ENCODE results near the gene TEX26.
A peak's percentile ranks its signal among the peaks of the same experiment; 100 is the strongest.
"Not testable (repeated sequence)": the region's sequence is repeated elsewhere in the genome, so short reads cannot be mapped to it uniquely, and the experiment has no call there.

TEX26 gene

DNA sequence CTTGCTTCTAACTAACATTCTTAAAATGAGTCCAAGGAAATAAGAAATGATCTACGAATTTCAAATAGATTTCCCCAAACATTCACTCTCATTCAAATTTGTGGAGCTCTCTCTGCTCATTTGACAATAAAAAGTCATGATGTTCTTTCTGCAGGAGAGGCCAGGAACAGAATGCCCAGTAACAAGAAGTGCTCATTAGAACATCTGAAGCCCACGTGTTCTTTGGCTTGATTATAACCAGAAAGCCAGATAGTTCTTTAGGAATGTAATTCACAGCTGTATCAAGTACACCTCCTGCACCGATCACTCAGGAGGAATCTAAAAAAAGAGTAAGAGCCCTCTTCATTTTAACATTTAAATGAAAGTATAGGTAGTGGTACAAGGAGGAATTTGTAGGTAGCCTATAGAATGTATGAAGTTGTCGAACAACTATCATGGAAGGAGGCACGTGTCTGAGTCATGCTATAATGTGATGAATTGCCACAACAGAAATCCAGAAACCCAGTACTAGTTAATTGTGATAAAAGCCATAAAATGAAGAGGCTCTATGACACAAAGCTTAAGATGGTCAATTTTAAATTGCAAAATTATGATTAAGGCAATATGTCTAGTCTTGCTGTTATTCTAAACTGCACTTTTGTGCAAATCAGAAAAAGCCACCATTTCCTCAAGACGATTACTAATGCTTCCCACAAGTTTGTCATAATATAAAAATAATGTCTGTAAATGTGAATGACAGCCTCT lies 13.6 kb upstream of the TEX26 start:
- H3K27me3 ChIP-seq (ENCODE audit: control insufficient read depth in 5 of 5, insufficient read depth in 4 of 5, low read length in 5 of 5): peaks cover 0 to 8% (median 0%) of the 10 kb centered on the region in 5 donors
- H3K27ac ChIP-seq (ENCODE audit: low read depth, low read length): no peak overlapping the region
- H3K4me3 ChIP-seq (ENCODE audit: low read depth in 1 of 5, low read length in 5 of 5): no peak overlapping the region
- H3K4me1 ChIP-seq (ENCODE audit: control insufficient read depth in 5 of 5, insufficient read depth in 5 of 5, low read length in 5 of 5): no peaks in the 10 kb centered on the region
- H3K9ac ChIP-seq (ENCODE audit: low read length in 5 of 5): no peak overlapping the region
- peaks cover 0 to 17% (median 3%) of the 10 kb centered on the region in 5 donors for H3K36me3 ChIP-seq (ENCODE audit: control insufficient read depth in 5 of 5, insufficient read depth in 5 of 5, low read length in 5 of 5)
- no peaks in the 10 kb centered on the region for H3K9me3 ChIP-seq (ENCODE audit: control insufficient read depth in 5 of 5, low read length in 5 of 5)

DNA sequence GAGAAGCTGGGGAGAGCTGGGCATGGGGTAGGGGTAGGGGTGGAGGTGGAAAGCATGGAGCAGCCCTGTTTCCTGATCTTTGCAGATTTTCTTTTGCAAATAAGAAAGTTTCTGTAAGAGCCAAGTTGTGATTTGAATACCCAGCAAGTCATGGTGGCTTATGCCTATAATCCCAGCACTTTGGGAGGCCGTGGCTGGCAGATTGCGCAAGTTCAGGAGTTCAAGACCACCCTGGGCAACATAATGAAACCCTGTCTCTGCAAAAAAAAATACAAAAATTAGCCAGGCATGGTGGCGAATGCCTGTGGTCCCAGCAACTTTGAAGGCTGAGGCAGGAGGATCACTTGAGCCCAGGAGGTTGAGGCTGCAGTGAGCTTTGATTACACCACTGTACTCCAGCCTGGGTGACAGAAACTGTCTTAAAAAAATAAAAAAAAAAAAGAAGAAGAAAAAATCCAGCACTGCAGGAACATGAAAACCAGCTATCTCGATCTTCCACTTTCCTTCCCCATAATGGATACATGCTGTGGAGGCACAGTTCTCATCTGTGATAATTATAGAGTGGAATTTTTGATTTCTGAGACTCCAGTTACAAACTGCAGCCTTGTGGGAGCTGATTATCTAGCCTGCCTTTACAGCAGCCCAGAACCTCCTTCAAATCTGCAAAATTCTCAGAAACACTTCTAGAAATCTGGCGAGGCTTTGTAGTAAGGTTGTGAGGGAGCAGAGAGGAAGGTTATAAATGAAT lies 12.1 kb upstream of the TEX26 start:
- no peak overlapping the region for H3K27ac ChIP-seq (ENCODE audit: low read depth, low read length)
- H3K9me3 ChIP-seq (ENCODE audit: control insufficient read depth in 5 of 5, low read length in 5 of 5): no peaks in the 10 kb centered on the region

DNA sequence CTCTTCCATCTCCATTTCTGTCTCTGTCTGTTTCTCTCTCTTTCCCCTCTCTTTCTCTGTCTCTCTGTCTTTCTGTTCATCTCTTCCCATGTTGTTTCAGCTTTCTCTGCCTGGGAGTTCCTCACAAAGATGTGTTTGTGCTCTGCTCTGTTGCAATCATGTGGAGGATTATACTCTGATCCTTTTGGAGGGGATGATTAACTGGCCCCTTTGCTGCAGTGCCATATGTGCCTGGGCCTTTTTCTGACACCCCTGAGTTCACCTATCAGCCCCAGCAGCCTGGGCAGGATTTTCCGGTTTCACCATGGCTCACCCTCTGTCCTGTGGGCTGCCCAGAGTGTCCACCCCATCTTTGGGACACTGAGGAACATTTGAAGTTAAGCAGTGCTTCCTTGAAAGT lies 9.0 kb upstream of the TEX26 start:
- no peak overlapping the region for H3K9ac ChIP-seq (ENCODE audit: low read length in 5 of 5)
- no peaks in the 10 kb centered on the region for H3K27me3 ChIP-seq (ENCODE audit: control insufficient read depth in 5 of 5, insufficient read depth in 4 of 5, low read length in 5 of 5)
- no peaks in the 10 kb centered on the region for H3K9me3 ChIP-seq (ENCODE audit: control insufficient read depth in 5 of 5, low read length in 5 of 5)
- H3K4me3 ChIP-seq (ENCODE audit: low read depth in 1 of 5, low read length in 5 of 5): no peak overlapping the region
- H3K4me1 ChIP-seq (ENCODE audit: control insufficient read depth in 5 of 5, insufficient read depth in 5 of 5, low read length in 5 of 5): no peaks in the 10 kb centered on the region
- H3K27ac ChIP-seq (ENCODE audit: low read depth, low read length): no peak overlapping the region
- peaks cover 0 to 25% (median 9%) of the 10 kb centered on the region in 5 donors for H3K36me3 ChIP-seq (ENCODE audit: control insufficient read depth in 5 of 5, insufficient read depth in 5 of 5, low read length in 5 of 5)

More for the DNA sequence above, 12.1 kb upstream of the TEX26 start:
- Histone ChIP-seq H3K9ac (ENCODE audit: low read length in 5 of 5) (no peak overlapping the region), H3K36me3 (ENCODE audit: control insufficient read depth in 5 of 5, insufficient read depth in 5 of 5, low read length in 5 of 5) (peaks cover 0 to 25% (median 9%) of the 10 kb centered on the region in 5 donors), H3K4me1 (ENCODE audit: control insufficient read depth in 5 of 5, insufficient read depth in 5 of 5, low read length in 5 of 5) (no peaks in the 10 kb centered on the region), H3K4me3 (ENCODE audit: low read depth in 1 of 5, low read length in 5 of 5) (no peak overlapping the region), H3K27me3 (ENCODE audit: control insufficient read depth in 5 of 5, insufficient read depth in 4 of 5, low read length in 5 of 5) (peaks cover 0 to 8% (median 0%) of the 10 kb centered on the region in 5 donors)

DNA sequence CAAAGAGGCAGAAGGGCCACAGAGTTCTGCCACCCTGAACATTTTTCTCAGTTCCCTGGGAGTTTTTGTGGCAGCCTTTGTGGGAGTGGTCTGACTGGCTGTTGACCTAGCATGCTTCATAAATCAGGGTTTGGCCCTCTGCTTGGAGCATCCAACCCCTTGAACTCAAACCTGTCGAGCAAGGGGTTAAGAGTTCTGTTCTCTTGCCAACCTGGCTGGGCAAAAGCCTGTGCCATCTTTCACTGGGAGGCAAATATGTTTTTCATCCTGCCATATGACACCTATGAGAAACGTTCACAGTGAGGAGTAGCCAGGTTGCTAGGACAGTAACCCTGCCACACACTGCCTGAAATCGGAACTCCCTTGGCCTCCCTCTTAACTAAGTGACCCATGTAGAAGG lies 7.7 kb upstream of the TEX26 start:
- no peak overlapping the region for H3K4me3 ChIP-seq (ENCODE audit: low read depth in 1 of 5, low read length in 5 of 5)
- H3K27me3 ChIP-seq (ENCODE audit: control insufficient read depth in 5 of 5, insufficient read depth in 4 of 5, low read length in 5 of 5): no peaks in the 10 kb centered on the region
- H3K36me3 ChIP-seq (ENCODE audit: control insufficient read depth in 5 of 5, insufficient read depth in 5 of 5, low read length in 5 of 5): peaks cover 0 to 25% (median 9%) of the 10 kb centered on the region in 5 donors
- no peak overlapping the region for H3K27ac ChIP-seq (ENCODE audit: low read depth, low read length)
- no peak overlapping the region for H3K9ac ChIP-seq (ENCODE audit: low read length in 5 of 5)
- no peaks in the 10 kb centered on the region for H3K4me1 ChIP-seq (ENCODE audit: control insufficient read depth in 5 of 5, insufficient read depth in 5 of 5, low read length in 5 of 5)
- no peaks in the 10 kb centered on the region for H3K9me3 ChIP-seq (ENCODE audit: control insufficient read depth in 5 of 5, low read length in 5 of 5)

- Histone ChIP-seq H3K4me3 (ENCODE audit: low read depth in 1 of 5, low read length in 5 of 5) (no peak overlapping the region), H3K4me1 (ENCODE audit: control insufficient read depth in 5 of 5, insufficient read depth in 5 of 5, low read length in 5 of 5) (no peaks in the 10 kb centered on the region), H3K9ac (ENCODE audit: low read length in 5 of 5) (no peak overlapping the region), H3K9me3 (ENCODE audit: control insufficient read depth in 5 of 5, low read length in 5 of 5) (no peaks in the 10 kb centered on the region), H3K36me3 (ENCODE audit: control insufficient read depth in 5 of 5, insufficient read depth in 5 of 5, low read length in 5 of 5) (peaks cover 0 to 25% (median 9%) of the 10 kb centered on the region in 5 donors), H3K27ac (ENCODE audit: low read depth, low read length) (no peak overlapping the region), H3K27me3 (ENCODE audit: control insufficient read depth in 5 of 5, insufficient read depth in 4 of 5, low read length in 5 of 5) (no peaks in the 10 kb centered on the region)
Observed at GRCh38 chr13:30925429-30925828, 7.0 kb upstream of the TEX26 start.

DNA sequence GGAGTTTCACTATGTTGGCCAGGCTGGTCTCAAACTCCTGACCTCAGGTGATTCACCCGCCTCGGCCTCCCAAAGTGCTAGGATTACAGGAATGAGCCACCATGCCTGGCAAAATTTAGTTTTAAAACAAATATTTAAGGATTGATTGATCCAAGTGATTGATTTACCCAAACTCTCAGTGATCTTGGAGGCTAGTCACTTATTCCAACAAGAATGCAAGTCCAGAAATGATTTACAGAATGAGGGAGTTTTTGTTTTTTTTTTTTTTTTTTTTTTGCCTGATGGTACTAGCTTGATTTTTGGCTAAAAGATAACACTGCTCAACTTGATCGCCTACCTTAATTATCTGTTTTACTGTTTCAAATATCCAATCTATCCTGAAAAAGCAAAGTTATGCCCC lies 5.7 kb upstream of the TEX26 start:
- no peak overlapping the region for H3K27ac ChIP-seq (ENCODE audit: low read depth, low read length)
- no peaks in the 10 kb centered on the region for H3K4me1 ChIP-seq (ENCODE audit: control insufficient read depth in 5 of 5, insufficient read depth in 5 of 5, low read length in 5 of 5)
- no peak overlapping the region for H3K9ac ChIP-seq (ENCODE audit: low read length in 5 of 5)
- peaks cover 0 to 22% (median 6%) of the 10 kb centered on the region in 5 donors for H3K36me3 ChIP-seq (ENCODE audit: control insufficient read depth in 5 of 5, insufficient read depth in 5 of 5, low read length in 5 of 5)
- H3K27me3 ChIP-seq (ENCODE audit: control insufficient read depth in 5 of 5, insufficient read depth in 4 of 5, low read length in 5 of 5): peaks cover 0 to 3% (median 0%) of the 10 kb centered on the region in 5 donors
- H3K9me3 ChIP-seq (ENCODE audit: control insufficient read depth in 5 of 5, low read length in 5 of 5): no peaks in the 10 kb centered on the region
- no peak overlapping the region for H3K4me3 ChIP-seq (ENCODE audit: low read depth in 1 of 5, low read length in 5 of 5)

- H3K4me1 ChIP-seq (ENCODE audit: control insufficient read depth in 5 of 5, insufficient read depth in 5 of 5, low read length in 5 of 5); H3K9ac ChIP-seq (ENCODE audit: low read length in 5 of 5); H3K27ac ChIP-seq (ENCODE audit: low read depth, low read length); H3K9me3 ChIP-seq (ENCODE audit: control insufficient read depth in 5 of 5, low read length in 5 of 5); H3K27me3 ChIP-seq (ENCODE audit: control insufficient read depth in 5 of 5, insufficient read depth in 4 of 5, low read length in 5 of 5); H3K4me3 ChIP-seq (ENCODE audit: low read depth in 1 of 5, low read length in 5 of 5): not testable (repeated sequence)
- H3K36me3 ChIP-seq (ENCODE audit: control insufficient read depth in 5 of 5, insufficient read depth in 5 of 5, low read length in 5 of 5): peaks cover 0 to 22% (median 6%) of the 10 kb centered on the region in 5 donors
Observed at GRCh38 chr13:30927188-30927587, 5.3 kb upstream of the TEX26 start.

GRCh38 chr13:30927595-30927994 lies 4.9 kb upstream of the TEX26 start:
- peaks cover 0 to 3% (median 0%) of the 10 kb centered on the region in 5 donors for H3K27me3 ChIP-seq (ENCODE audit: control insufficient read depth in 5 of 5, insufficient read depth in 4 of 5, low read length in 5 of 5)
- no peak overlapping the region for H3K4me3 ChIP-seq (ENCODE audit: low read depth in 1 of 5, low read length in 5 of 5)
- no peaks in the 10 kb centered on the region for H3K9me3 ChIP-seq (ENCODE audit: control insufficient read depth in 5 of 5, low read length in 5 of 5)
- peaks cover 0 to 7% (median 1%) of the 10 kb centered on the region in 5 donors for H3K4me1 ChIP-seq (ENCODE audit: control insufficient read depth in 5 of 5, insufficient read depth in 5 of 5, low read length in 5 of 5)
- H3K36me3 ChIP-seq (ENCODE audit: control insufficient read depth in 5 of 5, insufficient read depth in 5 of 5, low read length in 5 of 5): peaks cover 0 to 20% (median 6%) of the 10 kb centered on the region in 5 donors
- H3K27ac ChIP-seq (ENCODE audit: low read depth, low read length): no peak overlapping the region
- H3K9ac ChIP-seq (ENCODE audit: low read length in 5 of 5): no peak overlapping the region

GRCh38 chr13:30928978-30929377 lies 3.5 kb upstream of the TEX26 start:
- Histone ChIP-seq H3K4me1 (ENCODE audit: control insufficient read depth in 5 of 5, insufficient read depth in 5 of 5, low read length in 5 of 5) (peaks cover 0 to 15% (median 12%) of the 10 kb centered on the region in 5 donors), H3K36me3 (ENCODE audit: control insufficient read depth in 5 of 5, insufficient read depth in 5 of 5, low read length in 5 of 5) (peaks cover 0 to 8% (median 6%) of the 10 kb centered on the region in 5 donors), H3K9me3 (ENCODE audit: control insufficient read depth in 5 of 5, low read length in 5 of 5) (no peaks in the 10 kb centered on the region), H3K27me3 (ENCODE audit: control insufficient read depth in 5 of 5, insufficient read depth in 4 of 5, low read length in 5 of 5) (peaks cover 0 to 3% (median 0%) of the 10 kb centered on the region in 5 donors), H3K27ac (ENCODE audit: low read depth, low read length) (no peak overlapping the region), H3K4me3 (ENCODE audit: low read depth in 1 of 5, low read length in 5 of 5) (no peak overlapping the region), H3K9ac (ENCODE audit: low read length in 5 of 5) (no peak overlapping the region)

- H3K27ac ChIP-seq (ENCODE audit: low read depth, low read length): no peak overlapping the region
- peaks cover 0 to 3% (median 0%) of the 10 kb centered on the region in 5 donors for H3K27me3 ChIP-seq (ENCODE audit: control insufficient read depth in 5 of 5, insufficient read depth in 4 of 5, low read length in 5 of 5)
- no peaks in the 10 kb centered on the region for H3K36me3 ChIP-seq (ENCODE audit: control insufficient read depth in 5 of 5, insufficient read depth in 5 of 5, low read length in 5 of 5)
- peak overlapping the region in 4 of 5 donors; percentile 17 to 51 (median 39) for H3K4me3 ChIP-seq (ENCODE audit: low read depth in 1 of 5, low read length in 5 of 5)
- H3K9ac ChIP-seq (ENCODE audit: low read length in 5 of 5): peak overlapping the region in 1 of 5 donors; percentile 4
- peaks cover 0 to 6% (median 0%) of the 10 kb centered on the region in 5 donors for H3K9me3 ChIP-seq (ENCODE audit: control insufficient read depth in 5 of 5, low read length in 5 of 5)
- H3K4me1 ChIP-seq (ENCODE audit: control insufficient read depth in 5 of 5, insufficient read depth in 5 of 5, low read length in 5 of 5): peaks cover 0 to 15% (median 12%) of the 10 kb centered on the region in 5 donors
Observed at GRCh38 chr13:30933354-30933670, 856 bp downstream of the TEX26 start.
